Measurements from ENCODE around the gene RNLS. TPM values are rescaled to one million over a fixed set of nuclear protein-coding genes. Genes with fewer than 3 reads are reported as not detected.

The RNLS gene
- total RNA-seq, 1 donor from 2014 or later: 8.7 TPM

- H3K27me3 ChIP-seq (ENCODE audit: control insufficient read depth, insufficient read depth, low read length): no peaks in the 10 kb centered on the region
- TF ChIP-seq CTCF (IDR thresholded peaks at IDR 0.05; ENCODE audit: insufficient read depth, low read length, severe bottlenecking): no peak
- H3K4me3 ChIP-seq (ENCODE audit: low read depth, low read length): no peak overlapping the region
- DNase-seq (ENCODE audit: low read depth) (no peak), FAIRE-seq (no peak)
- no peaks in the 10 kb centered on the region for H3K36me3 ChIP-seq (ENCODE audit: control insufficient read depth, insufficient read depth, low read length)
Measured at GRCh38 chr10:88534072-88534665, 48.9 kb downstream of the RNLS start.

GRCh38 chr10:88531392-88532052 is 51.6 kb downstream of the RNLS start:
- Histone ChIP-seq H3K36me3 (ENCODE audit: control insufficient read depth, insufficient read depth, low read length) (no peaks in the 10 kb centered on the region), H3K4me3 (ENCODE audit: low read depth, low read length) (no peak overlapping the region), H3K27me3 (ENCODE audit: control insufficient read depth, insufficient read depth, low read length) (no peaks in the 10 kb centered on the region)
- FAIRE-seq (no peak), DNase-seq (ENCODE audit: low read depth) (no peak)
- TF ChIP-seq CTCF (IDR thresholded peaks at IDR 0.05; ENCODE audit: insufficient read depth, low read length, severe bottlenecking): no peak

- no peaks in the 10 kb centered on the region for H3K36me3 ChIP-seq (ENCODE audit: control insufficient read depth, insufficient read depth, low read length)
- no peak for DNase-seq (ENCODE audit: low read depth)
- no peak for TF ChIP-seq CTCF (IDR thresholded peaks at IDR 0.05; ENCODE audit: insufficient read depth, low read length, severe bottlenecking)
- no peak for FAIRE-seq
- H3K4me3 ChIP-seq (ENCODE audit: low read depth, low read length): no peak overlapping the region
- no peaks in the 10 kb centered on the region for H3K27me3 ChIP-seq (ENCODE audit: control insufficient read depth, insufficient read depth, low read length)
Measured at GRCh38 chr10:88530629-88531391, 52.3 kb downstream of the RNLS start.

- H3K36me3 ChIP-seq (ENCODE audit: control insufficient read depth, insufficient read depth, low read length): no peaks in the 10 kb centered on the region
- FAIRE-seq: no peak
- no peak for DNase-seq (ENCODE audit: low read depth)
- H3K27me3 ChIP-seq (ENCODE audit: control insufficient read depth, insufficient read depth, low read length): no peaks in the 10 kb centered on the region
- no peak for TF ChIP-seq CTCF (IDR thresholded peaks at IDR 0.05; ENCODE audit: insufficient read depth, low read length, severe bottlenecking)
- H3K4me3 ChIP-seq (ENCODE audit: low read depth, low read length): no peak overlapping the region
Measured at GRCh38 chr10:88530093-88530492, 53.0 kb downstream of the RNLS start.

- FAIRE-seq: no peak
- no peak for TF ChIP-seq CTCF (IDR thresholded peaks at IDR 0.05; ENCODE audit: insufficient read depth, low read length, severe bottlenecking)
- DNase-seq (ENCODE audit: low read depth): no peak
- Histone ChIP-seq H3K27me3 (ENCODE audit: control insufficient read depth, insufficient read depth, low read length) (no peaks in the 10 kb centered on the region), H3K36me3 (ENCODE audit: control insufficient read depth, insufficient read depth, low read length) (no peaks in the 10 kb centered on the region), H3K4me3 (ENCODE audit: low read depth, low read length) (no peak overlapping the region)
Measured at GRCh38 chr10:88528806-88529570, 54.1 kb downstream of the RNLS start.
